ENCODE results near the gene MRPS27. TPM values are rescaled to one million over a fixed set of nuclear protein-coding genes. Genes with fewer than 3 reads are reported as not detected.

MRPS27 gene
- polyA plus RNA-seq, 4 donors: 47.3 to 74.6 (median 70.2) TPM

DNA sequence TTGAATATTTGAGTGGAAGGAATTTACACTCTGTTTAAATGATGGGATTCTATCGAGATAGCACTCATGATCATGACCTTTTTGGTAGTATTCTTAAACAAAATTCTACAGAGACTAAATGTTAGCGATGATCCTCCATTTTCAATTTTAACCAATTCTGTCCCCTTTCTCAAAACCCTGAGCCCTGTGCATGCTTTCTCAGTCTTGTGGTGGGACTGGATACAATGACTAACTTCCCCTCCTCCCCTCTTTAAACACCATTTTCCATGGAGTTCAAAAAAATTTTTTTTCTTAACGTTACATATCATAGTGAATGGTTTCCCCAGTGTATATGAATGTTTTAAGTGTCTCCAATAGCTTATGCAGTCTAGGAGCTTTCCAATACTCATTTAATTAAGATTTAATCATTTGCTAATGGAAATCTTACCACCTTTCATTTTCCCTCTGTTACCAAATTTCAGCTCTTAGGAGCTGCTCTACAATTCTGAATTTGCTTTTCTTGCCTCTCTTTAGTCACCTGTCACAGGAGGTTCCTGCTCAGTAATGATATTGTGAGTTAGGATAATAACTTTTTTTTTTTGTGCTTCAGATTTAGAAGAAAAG is 111.6 kb downstream of the MRPS27 start:
- DNase-seq (ENCODE audit: low read depth in 4 of 4, low spot score in 3 of 4): no peak

DNA sequence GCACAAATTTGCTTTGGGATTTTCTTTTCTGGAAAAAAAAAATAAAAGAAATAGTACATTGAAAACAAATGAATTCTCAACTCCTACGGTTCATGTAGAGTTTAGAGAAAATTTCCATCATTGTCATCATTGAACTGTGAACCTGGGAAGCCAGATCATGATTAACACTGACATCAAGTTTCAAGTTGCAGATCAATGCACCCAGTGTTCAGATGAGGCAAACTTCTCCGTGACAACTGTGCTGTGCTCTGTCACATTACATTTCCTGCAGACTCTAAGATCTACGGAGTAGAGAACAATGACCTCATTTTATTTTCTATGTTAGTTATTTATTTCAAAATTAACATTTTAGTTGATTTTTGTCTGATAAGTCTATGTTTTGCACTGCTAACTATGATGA is 113.0 kb downstream of the MRPS27 start:
- no peak for DNase-seq (ENCODE audit: low read depth in 4 of 4, low spot score in 3 of 4)

DNA sequence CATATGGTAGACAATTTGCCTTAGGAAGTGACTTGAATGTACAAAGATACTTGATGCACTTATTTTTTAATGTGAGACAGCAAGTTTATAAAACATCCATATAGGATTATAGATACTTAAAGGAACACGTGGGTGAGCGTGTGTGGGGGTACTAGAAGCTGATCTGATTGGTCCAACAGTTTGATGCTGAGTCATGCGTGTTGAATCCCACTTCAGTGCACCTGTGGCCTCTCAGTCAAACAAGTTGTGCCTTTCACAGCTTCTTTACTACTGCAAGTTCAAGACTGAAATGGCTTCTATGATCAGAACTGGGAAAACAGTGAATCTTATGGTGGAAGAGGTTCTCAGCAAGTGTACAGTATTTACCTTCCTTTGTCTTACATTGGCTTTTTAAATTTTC is 113.9 kb downstream of the MRPS27 start:
- no peak for DNase-seq (ENCODE audit: low read depth in 4 of 4, low spot score in 3 of 4)

DNA sequence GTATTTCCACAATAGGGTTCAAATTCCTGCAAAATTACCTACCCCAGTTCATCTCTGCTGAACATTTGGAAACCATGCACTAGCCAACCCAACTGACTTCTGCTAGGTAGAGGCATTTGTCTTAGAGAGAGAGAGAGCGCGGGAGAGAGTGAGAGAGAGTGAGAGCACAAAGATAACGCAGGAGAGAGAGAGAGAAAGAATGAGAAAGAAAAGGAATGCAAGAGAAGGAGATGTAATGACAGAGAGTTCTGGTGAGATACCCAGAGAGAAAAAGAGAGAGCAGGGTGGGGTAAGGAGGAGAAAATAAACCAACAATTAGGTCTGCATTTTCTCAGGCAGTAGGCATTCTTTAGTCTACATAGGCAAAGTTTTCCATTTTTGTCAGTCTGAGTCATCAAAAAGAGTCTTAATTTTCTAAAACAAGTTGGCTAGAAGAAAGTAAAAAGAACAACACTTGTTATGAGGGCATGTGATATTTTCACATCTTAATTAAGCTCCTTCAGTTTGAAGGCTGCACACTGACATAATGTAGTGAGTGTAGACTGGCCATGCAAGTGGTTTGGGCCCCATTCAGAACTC is 114.5 kb downstream of the MRPS27 start:
- no peak for DNase-seq (ENCODE audit: low read depth in 4 of 4, low spot score in 3 of 4)

DNA sequence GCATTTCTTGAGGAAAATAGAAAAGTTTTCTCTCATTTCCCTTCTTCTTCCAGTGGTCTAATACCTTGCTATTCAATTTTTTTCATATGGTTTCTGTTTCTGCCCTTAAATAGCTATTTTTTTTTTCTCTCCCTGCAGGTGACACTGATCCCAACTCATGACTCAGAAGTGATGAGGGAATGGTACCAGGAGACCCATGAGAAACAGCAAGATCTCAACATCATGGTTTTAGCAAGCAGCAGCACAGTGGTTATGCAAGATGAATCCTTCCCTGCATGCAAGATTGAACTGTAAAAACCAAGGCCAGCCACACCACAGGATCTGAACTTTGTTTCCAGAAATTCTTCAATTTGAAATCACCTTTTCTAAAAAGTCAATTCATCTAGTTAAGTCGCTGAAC is 115.1 kb downstream of the MRPS27 start:
- no peak for DNase-seq (ENCODE audit: low read depth in 4 of 4, low spot score in 3 of 4)

DNA sequence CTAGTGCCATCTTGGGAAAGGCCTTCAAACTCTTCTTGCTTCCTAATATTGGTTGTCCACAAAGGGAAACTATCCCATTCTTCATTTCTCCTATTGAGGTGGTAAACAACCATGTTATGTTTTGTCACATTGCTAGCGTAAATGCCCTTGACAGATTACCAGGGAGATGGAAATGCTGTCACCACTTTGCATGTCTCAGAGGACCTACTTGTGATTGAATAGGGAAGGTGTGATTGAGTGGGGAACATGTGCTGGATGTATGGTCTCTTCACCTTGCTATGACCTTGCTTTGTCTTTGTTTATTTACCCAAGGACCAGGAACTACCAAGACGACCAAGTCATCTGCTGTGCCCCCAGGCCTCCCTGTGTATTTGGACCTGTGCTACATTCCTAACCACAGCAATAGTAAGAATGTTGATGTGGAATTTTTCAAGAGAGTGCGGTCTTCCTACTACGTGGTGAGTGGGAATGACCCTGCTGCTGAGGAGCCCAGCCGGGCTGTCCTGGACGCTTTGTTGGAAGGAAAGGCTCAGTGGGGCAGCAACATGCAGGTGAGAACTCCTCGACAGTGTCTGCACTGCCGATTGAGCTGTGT is 116.7 kb downstream of the MRPS27 start:
- no peak for DNase-seq (ENCODE audit: low read depth in 4 of 4, low spot score in 3 of 4)

DNA sequence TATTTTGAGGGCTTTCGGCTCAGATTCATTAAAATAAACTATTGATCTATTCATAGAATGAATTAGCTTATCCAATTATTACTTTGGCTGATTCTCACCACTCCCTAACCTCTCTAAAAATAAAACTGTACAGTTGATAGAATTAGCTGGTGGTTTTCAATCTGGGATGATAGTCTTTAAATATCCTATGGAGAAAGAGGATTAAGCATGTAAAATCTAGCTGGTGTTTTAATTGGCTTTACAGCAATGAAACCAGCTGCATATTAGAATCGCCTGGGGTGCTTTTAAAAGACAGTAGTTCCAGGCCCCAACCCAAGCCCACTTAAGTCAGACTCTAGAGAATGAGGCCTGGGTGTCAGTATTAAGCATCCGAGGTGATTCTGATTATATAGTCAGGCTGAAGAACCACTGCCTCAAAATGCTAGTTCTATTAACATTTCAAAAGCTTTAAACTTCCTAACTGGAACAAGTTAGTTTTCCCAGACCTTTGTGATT is 117.7 kb downstream of the MRPS27 start:
- DNase-seq (ENCODE audit: low read depth in 4 of 4, low spot score in 3 of 4): no peak

DNA sequence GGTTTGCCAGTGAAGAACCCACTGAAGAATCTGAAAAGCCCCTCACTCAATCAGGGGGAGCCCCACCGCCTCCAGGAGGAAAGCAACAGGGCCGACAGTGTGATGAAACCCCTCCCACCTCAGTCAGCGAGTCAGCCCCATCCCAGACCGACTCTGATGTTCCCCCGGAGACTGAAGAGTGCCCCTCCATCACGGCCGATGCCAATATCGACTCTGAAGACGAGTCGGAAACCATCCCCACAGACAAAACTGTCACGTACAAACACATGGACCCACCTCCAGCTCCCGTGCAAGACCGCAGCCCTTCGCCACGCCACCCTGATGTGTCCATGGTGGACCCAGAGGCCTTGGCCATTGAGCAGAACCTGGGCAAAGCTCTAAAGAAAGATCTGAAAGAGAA is 120.4 kb downstream of the MRPS27 start:
- DNase-seq (ENCODE audit: low read depth in 4 of 4, low spot score in 3 of 4): no peak

DNA sequence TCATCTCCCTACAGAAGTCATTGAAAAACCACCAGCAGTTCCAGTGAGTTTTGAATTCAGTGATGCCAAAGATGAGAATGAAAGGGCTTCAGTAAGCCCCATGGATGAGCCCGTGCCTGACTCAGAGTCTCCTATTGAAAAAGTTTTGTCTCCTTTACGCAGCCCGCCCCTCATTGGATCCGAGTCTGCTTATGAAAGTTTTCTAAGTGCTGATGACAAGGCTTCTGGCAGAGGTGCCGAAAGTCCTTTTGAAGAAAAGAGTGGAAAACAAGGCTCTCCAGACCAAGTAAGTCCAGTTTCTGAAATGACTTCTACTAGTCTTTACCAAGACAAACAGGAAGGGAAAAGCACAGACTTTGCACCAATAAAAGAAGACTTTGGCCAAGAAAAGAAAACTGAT is 122.6 kb downstream of the MRPS27 start:
- DNase-seq (ENCODE audit: low read depth in 4 of 4, low spot score in 3 of 4): no peak

DNA sequence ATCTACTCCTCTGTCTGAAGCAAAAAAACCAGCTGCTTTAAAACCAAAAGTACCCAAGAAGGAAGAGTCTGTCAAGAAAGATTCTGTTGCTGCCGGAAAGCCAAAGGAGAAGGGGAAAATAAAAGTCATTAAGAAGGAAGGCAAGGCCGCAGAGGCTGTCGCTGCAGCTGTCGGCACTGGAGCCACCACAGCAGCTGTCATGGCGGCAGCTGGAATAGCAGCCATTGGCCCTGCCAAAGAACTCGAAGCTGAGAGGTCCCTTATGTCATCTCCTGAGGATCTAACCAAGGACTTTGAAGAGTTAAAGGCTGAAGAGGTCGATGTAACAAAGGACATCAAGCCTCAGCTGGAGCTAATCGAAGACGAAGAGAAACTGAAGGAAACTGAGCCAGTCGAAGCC is 124.5 kb downstream of the MRPS27 start:
- DNase-seq (ENCODE audit: low read depth in 4 of 4, low spot score in 3 of 4): no peak

DNA sequence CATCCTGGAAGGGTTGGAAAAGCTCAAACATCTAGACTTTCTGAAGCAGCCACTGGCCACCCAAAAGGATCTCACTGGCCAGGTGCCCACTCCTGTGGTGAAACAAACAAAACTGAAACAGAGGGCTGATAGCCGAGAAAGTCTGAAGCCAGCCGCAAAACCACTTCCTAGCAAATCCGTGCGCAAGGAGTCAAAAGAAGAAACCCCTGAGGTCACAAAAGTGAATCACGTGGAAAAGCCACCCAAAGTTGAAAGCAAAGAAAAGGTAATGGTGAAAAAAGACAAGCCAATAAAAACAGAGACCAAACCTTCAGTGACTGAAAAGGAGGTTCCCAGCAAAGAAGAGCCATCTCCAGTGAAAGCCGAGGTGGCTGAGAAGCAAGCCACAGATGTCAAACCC is 125.2 kb downstream of the MRPS27 start:
- no peak for DNase-seq (ENCODE audit: low read depth in 4 of 4, low spot score in 3 of 4)

DNA sequence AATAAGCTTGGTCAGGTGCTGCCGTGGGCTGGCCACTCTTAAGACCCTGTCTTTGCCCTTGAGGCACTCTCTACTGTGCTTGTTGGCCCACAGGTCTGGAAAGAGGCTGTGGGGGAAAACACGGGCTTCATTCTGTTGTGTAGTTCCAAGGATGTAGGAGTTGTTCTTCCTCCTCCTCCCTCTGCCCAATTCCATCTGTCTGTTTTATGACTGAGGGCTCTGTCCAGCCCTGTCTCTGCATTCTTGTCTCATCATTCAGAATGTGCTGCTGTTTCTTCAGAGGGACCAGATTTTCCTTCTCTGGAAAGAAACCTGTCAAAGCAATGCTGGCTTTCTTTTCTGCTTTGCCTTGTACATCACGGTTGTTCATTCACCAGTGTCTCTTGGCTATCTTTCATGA is 128.6 kb downstream of the MRPS27 start:
- DNase-seq (ENCODE audit: low read depth in 4 of 4, low spot score in 3 of 4): no peak

DNA sequence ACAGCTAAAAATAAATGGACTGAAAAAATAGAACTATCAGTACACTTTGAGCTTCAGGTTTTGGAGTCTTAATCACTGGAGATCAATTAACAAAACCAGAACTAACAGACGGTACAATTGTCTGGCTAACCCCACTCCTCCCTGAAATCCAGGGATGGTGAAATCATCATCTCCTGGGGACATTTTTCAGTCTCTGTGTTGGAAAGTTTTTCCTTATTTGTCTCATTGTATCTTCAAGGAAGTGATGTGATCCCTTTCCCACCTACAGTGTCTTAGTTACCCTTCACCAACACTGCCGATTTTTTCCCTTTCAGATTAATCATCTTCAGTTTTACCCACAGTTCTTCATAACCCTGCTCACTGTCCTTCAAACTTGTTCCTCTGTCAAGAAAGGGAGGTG is 130.9 kb downstream of the MRPS27 start:
- DNase-seq (ENCODE audit: low read depth in 4 of 4, low spot score in 3 of 4): no peak

DNA sequence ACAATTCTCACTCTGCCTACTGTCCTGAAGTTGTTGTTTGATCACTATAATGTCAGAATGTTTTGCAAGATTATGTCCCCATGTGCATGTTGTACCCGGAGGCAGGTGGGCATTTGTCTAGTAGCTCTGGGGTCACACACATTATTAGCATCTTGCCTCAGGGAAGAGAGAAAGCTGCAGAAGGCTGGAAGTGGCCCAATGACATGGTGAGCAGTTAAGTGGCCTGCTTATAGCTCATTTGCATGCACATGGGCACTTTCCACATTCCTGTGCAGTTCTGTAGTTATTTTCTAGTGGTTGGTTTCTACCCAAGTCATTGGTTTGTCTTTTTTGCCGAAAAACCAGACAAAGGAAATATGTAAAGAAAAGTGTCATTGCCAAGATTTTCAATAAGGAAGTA is 131.9 kb downstream of the MRPS27 start:
- no peak for DNase-seq (ENCODE audit: low read depth in 4 of 4, low spot score in 3 of 4)

DNA sequence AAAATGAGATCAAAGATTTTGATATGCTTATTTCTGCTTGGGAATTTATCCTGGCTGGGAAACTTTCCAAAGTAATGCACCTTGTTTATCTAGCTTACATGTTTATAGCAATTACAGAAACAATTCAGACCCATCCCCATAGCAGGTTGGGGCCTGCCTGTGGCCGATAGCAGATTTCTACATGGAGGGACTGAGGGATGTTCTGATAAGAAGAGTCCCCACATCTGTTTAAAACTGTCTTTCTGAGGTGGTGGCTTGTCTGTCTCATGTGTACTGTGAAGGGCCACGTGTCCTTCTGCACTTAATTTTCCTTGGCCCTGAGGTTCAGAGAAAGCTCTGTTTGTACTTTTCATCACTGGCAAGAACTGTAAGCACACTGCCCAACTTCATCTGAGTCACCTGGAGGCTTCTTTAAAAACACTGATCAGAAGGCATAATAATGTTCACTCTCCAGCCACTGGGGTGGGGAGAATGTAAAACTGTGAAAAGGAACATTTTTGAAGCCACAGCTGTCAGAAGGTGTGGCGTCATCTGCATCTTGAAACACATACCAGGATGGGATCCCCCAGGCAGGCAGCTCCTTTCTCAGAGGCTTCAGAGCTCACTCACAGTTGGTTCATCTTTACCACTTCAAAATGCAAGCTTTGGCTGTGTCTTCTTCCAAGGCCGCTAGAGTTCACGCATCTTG is 132.5 kb downstream of the MRPS27 start:
- DNase-seq (ENCODE audit: low read depth in 4 of 4, low spot score in 3 of 4): no peak

DNA sequence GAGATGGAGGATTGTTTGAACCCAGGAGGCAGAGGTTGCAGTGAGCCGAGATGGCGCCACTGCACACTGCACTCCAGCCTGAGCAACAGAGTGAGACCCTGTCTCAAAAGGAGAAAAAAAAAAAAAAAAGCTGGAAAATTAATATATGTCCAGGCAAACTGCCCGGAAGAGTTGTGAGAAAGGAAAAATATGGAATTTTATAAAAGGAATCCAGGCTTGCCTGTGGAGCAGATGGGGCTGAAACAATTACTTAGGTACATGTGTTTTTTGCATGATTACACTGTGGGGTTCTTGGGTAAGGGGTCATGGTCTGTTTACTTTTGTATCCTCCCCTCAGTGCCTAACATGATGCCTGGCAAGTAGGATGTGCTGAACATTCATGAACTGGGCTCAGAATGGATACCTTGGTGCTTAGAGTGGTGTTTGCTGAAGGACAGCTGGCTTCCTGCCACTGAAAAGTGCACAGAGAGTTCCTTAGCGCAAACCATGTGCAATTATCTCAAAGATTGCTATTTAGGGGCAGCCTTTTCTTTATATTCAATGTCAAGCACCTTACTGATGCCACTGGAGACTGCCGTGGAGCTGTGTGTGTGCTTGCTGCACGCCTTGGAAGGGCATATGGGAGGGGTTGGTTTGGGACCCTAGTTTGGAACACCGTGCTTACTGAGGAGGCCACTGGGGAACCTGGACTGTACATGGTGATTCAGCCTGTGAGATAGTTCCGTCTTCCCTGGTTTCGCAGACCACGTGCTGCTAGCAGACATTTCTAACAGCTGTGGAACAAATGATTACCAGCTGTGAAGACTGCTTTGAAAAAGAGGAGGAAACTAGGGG is 134.3 kb downstream of the MRPS27 start:
- DNase-seq (ENCODE audit: low read depth in 4 of 4, low spot score in 3 of 4): no peak

DNA sequence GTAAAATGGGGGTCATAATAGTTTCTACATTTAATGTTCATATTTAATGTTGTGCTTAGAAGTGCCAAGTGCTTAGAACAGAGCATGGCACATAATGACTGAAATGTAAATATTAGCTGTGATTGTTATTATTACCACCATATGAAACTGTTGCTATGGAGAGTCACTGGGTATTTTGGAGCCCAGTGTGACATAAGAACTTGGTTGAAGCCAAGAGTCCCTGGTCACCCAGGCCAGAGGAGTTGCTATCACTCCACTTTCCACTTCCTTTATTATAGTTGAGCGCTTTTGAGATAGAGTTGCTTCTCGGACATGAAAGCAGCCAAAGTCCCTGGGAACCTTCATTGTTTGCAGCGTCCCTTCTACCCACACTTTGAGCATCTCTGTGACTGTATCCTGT is 135.6 kb downstream of the MRPS27 start:
- no peak for DNase-seq (ENCODE audit: low read depth in 4 of 4, low spot score in 3 of 4)

DNA sequence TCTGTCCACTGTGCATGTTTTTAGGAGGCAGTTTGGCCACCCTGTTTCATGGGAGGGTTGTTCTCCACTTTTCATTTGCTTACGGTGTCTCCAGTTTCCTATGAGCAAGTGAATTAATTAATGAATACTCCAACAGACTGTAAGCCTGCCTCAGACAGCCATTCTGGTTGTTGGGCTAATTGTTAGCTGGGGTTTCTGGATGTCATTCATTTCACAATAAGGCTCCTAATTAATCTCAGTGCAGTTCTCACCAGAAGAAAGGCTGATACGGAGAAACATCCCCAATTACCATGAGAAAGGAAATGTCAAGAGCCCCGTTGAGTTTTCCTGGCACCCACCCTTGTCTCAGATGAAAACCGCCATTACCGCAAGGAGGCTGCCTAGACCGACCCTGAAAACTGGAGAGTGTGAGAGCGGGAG is 136.9 kb downstream of the MRPS27 start:
- DNase-seq (ENCODE audit: low read depth in 4 of 4, low spot score in 3 of 4): no peak

DNA sequence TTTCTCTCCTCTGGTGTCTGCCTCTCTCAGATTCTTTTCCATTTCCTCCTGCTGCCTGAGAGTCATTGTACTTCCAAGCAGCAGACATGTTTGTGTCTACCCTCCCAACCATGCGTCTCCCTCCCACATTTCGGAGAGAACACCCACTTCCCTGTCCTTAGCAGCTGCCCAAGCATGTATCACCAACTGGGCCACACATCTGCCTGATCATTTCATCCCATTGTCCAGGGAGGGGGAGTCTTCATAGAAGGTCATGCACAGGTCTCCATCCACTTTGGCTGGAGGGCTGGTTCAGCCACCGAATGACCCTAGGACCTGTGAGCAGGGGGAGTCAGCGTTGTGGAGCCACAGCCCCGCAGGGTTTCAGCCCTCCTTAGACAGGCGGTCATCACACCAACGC is 137.4 kb downstream of the MRPS27 start:
- no peak for DNase-seq (ENCODE audit: low read depth in 4 of 4, low spot score in 3 of 4)

DNA sequence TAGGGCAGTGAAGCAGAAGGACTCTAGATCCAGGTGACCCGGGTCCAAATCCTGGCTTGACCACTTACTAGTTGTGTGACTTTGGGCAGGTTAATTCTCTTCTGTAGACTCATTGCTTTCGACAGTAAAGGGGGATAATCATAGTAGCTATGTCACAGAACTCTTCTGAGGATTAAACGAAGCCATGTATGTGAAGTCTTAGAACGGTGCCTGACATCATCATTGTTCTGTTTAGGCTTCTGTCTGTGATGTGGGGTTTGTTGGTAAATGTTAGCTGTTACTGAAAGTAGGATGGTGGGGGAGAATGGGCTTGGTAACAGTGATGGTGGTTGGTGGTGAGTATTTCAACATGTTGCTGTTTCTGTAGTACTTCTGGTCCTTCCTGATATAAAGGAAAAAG is 139.1 kb downstream of the MRPS27 start:
- no peak for DNase-seq (ENCODE audit: low read depth in 4 of 4, low spot score in 3 of 4)

Data from left renal pelvis (tissue), 4 donors.